Activated T-helper 1 cell treated with anti-CD3 and anti-CD28 coated beads, Interleukin-12 subunit alpha, Interleukin-12 subunit beta, Interleukin-2, Interleukin-4 antibody, amounts not matched to agents 30 ng/mL and 10 ng/mL and 1 ng/mL, durations not matched to agents 14 hours and 24 hours and 36 hours (primary cell): Measurements from ENCODE around the gene APBA2. TPM values are rescaled to one million over a fixed set of nuclear protein-coding genes. Genes with fewer than 3 reads are reported as not detected.

Source experiments
- DNase-seq: peaks from one replicate; pipeline ENCODE4 v3.0.0; 2021; ENCODE audit warnings: low spot score
- H3K27ac Mint-ChIP-seq: one replicate; pipeline ENCODE4 v1.8.0; 2021; ENCODE audit warnings: mild to moderate bottlenecking, mixed read lengths
- H3K27me3 Mint-ChIP-seq: one replicate; pipeline ENCODE4 v1.8.0; 2022; ENCODE audit warnings: mild to moderate bottlenecking, moderate library complexity, mixed read lengths; ENCODE audit not compliant: insufficient read depth
- H3K36me3 Mint-ChIP-seq: one replicate; pipeline ENCODE4 v1.8.0; 2021; ENCODE audit warnings: low read depth, mixed read lengths
- H3K4me1 Mint-ChIP-seq: one replicate; pipeline ENCODE4 v1.8.0; 2021; ENCODE audit warnings: low read depth, mixed read lengths
- H3K4me3 Mint-ChIP-seq: one replicate; pipeline ENCODE4 v1.8.0; 2021; ENCODE audit warnings: mild to moderate bottlenecking, moderate library complexity, mixed read lengths
- H3K9me3 Mint-ChIP-seq: one replicate; pipeline ENCODE4 v1.8.0; 2021; ENCODE audit warnings: mixed read lengths
- intact Hi-C: fragments of 100-400 bp; cut with micrococcal nuclease; formaldehyde crosslinking; loops from one replicate; pipeline ENCODE4 v1.15.1; 2024
- total RNA-seq: library from RNA; stranded (reverse); gene quantifications from 2 replicates; pipeline ENCODE4 v1.2.3, GENCODE V29; 2022

APBA2 gene
- total RNA-seq, 1 donor from 2014 or later, result 0.80 TPM

DNA sequence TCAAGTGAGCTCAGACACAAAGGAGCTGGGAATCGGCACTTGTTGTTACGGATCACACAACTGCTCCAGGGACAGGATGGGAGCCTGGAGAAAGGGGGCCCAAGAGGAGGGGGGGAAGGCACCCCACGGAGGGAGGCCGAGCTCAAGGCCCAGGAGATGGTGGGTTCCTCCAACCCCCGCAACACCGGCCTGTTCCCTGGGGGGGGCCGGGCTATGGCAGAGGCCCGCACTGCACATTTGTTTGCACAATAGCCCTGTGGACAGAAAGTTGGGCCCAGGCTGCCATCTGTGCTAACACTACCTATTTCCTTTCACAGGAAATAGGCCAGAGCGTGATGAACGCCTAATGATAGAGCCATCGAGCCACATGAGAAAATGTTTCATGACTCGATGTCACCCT is 236.7 kb downstream of the APBA2 start:
- Mint-ChIP-seq H3K27ac (no peak overlapping the region), H3K4me3 (no peak overlapping the region), H3K4me1 (no peaks in the 10 kb centered on the region), H3K9me3 (no peaks in the 10 kb centered on the region), H3K27me3 (no peaks in the 10 kb centered on the region), H3K36me3 (no peaks in the 10 kb centered on the region)
- intact Hi-C loops, result no loop called here
- no peak for DNase-seq

DNA sequence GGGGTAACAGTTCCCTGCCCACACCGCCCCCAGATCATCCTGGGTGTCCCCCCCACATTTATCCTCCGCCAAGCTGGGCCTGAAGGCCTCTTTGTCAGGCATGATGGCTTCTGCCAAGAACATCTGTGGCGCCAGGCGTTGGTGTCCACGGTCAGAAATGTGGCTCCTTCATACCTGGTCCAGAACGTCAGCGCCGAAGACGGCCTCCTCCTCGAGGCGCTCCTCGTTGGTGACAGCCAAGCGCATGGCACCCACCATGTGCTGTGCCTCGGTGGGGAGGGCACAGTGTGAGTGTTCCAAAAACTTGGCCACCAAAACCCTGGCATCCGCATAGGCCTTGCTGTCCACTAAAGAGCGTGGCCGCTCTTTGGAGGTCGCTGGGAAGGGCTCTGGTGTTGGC is 237.4 kb downstream of the APBA2 start:
- Mint-ChIP-seq H3K27me3 (no peaks in the 10 kb centered on the region), H3K4me1 (no peaks in the 10 kb centered on the region), H3K36me3 (no peaks in the 10 kb centered on the region), H3K4me3 (no peak overlapping the region), H3K27ac (no peak overlapping the region), H3K9me3 (no peaks in the 10 kb centered on the region)
- intact Hi-C loops, result no loop called here
- no peak for DNase-seq

GRCh38 chr15:29123991-29124390 is 238.2 kb downstream of the APBA2 start:
- no peaks in the 10 kb centered on the region for H3K27me3 Mint-ChIP-seq
- H3K36me3 Mint-ChIP-seq, result no peaks in the 10 kb centered on the region
- no peak overlapping the region for H3K27ac Mint-ChIP-seq
- no peak overlapping the region for H3K4me3 Mint-ChIP-seq
- DNase-seq, result no peak
- no peaks in the 10 kb centered on the region for H3K9me3 Mint-ChIP-seq
- intact Hi-C loops, result no loop called here
- no peaks in the 10 kb centered on the region for H3K4me1 Mint-ChIP-seq

DNA sequence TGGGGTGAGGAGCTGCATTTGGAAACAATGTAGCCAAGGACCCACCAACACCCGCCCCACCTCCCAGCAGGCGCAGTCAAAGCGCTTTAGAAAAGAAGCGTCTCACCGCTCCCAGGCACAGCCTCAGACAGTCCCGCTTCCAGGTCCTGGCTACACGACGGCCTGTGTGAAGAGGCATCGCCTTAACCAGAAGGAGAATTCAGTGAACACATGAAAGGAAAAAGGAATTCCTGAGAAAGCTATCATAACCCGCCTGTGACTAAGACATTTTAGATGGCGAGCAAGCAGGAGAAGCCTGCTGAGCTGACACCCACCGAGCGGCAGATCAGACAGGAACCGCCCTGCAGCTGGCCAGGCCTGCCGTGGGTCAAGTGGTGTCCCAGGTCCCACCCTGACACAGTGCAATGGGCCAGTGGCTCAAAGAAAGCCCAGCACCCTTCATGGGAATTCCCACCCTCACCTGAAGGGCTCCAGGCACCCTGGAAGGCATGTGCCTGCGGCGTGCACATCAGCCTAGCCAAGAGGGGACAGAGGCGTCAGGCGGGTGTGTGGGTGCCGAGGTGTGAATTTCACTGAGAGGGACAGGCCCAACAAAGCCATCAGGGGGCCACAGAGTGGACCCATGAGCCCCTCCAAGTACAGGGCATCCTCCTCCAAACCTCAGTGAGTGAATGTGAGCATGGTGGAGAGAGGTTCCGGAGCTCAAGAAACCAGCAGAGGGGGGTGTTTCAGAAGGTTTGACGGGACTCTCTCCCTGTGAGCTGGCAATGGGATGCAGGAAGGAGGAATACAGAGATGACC is 239.0 kb downstream of the APBA2 start:
- Mint-ChIP-seq H3K36me3 (no peaks in the 10 kb centered on the region), H3K9me3 (no peaks in the 10 kb centered on the region), H3K27ac (no peak overlapping the region), H3K4me3 (no peak overlapping the region), H3K4me1 (no peaks in the 10 kb centered on the region), H3K27me3 (no peaks in the 10 kb centered on the region)
- DNase-seq, result no peak
- intact Hi-C loops, result no loop called here

GRCh38 chr15:29125382-29126207 is 239.8 kb downstream of the APBA2 start:
- Mint-ChIP-seq H3K27ac (no peak overlapping the region), H3K36me3 (no peaks in the 10 kb centered on the region), H3K9me3 (no peaks in the 10 kb centered on the region), H3K4me1 (no peaks in the 10 kb centered on the region), H3K4me3 (no peak overlapping the region), H3K27me3 (no peaks in the 10 kb centered on the region)
- DNase-seq, result no peak
- intact Hi-C loops, result no loop called here

- Mint-ChIP-seq H3K9me3 (no peaks in the 10 kb centered on the region), H3K27me3 (no peaks in the 10 kb centered on the region), H3K4me3 (no peak overlapping the region), H3K36me3 (no peaks in the 10 kb centered on the region), H3K27ac (no peak overlapping the region), H3K4me1 (no peaks in the 10 kb centered on the region)
- intact Hi-C loops, result no loop called here
- no peak for DNase-seq
Observed at GRCh38 chr15:29126208-29126536, 240.4 kb downstream of the APBA2 start.

DNA sequence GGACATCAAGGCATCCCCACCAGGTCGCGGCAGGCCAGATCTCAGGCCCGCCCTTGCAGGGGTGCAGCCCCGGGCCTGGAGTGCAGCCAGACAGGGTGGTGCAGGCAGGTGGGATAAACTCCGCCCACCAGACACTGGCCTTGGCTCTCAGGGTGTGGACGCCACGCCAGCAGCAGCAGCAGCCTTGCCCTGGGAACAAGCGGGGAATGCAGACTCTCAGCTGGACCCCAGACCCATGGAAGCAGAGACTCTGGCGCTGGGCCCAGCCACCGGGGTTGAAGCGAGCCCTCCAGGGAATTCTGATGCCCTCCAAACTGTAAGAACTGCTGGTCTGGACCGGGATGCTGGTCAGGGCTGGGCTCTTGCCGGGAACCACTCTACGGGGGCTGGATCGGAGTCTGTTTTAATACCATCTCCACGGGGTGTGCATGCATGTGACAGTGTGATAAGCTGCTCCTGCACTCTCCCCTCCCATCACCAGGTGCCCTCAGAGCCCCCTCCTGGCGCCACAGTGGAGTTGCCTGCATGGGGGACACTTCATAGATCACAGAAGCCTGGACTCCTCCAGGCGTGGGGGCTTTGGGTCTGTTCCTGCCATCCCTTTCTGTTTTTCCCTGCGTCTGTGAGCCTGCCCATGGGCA is 241.2 kb downstream of the APBA2 start:
- no peaks in the 10 kb centered on the region for H3K9me3 Mint-ChIP-seq
- intact Hi-C loops, result no loop called here
- H3K36me3 Mint-ChIP-seq, result no peaks in the 10 kb centered on the region
- no peaks in the 10 kb centered on the region for H3K4me1 Mint-ChIP-seq
- no peak overlapping the region for H3K27ac Mint-ChIP-seq
- no peak for DNase-seq
- no peak overlapping the region for H3K4me3 Mint-ChIP-seq
- H3K27me3 Mint-ChIP-seq, result no peaks in the 10 kb centered on the region

- H3K36me3 Mint-ChIP-seq, result no peaks in the 10 kb centered on the region
- H3K4me3 Mint-ChIP-seq, result no peak overlapping the region
- intact Hi-C loops, result no loop called here
- DNase-seq, result no peak
- no peaks in the 10 kb centered on the region for H3K27me3 Mint-ChIP-seq
- H3K27ac Mint-ChIP-seq, result no peak overlapping the region
- no peaks in the 10 kb centered on the region for H3K9me3 Mint-ChIP-seq
- no peaks in the 10 kb centered on the region for H3K4me1 Mint-ChIP-seq
Observed at GRCh38 chr15:29127506-29128430, 242.0 kb downstream of the APBA2 start.

DNA sequence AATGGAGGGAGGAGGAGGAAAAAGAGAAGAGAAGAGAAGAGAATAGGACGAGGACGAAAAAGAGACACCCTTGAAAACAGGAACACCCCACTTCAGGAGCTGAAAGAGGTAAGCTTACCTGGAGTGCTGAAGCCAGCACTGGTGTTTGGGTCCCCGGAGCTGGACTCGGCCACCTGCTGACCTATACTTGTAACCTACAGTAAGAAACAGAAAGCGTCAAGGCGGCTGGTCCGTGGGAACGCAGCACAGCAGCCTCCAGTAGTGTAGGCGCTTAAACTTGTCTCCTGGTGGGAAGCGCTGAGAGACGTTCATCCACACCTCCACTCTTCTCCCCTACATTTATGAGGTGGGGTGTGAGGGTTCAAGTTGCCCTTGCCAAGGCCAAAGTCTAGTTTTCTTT is 242.9 kb downstream of the APBA2 start:
- Mint-ChIP-seq H3K4me1 (no peaks in the 10 kb centered on the region), H3K36me3 (no peaks in the 10 kb centered on the region), H3K27me3 (no peaks in the 10 kb centered on the region), H3K27ac (no peak overlapping the region), H3K4me3 (no peak overlapping the region), H3K9me3 (no peaks in the 10 kb centered on the region)
- intact Hi-C loops, result no loop called here
- no peak for DNase-seq

DNA sequence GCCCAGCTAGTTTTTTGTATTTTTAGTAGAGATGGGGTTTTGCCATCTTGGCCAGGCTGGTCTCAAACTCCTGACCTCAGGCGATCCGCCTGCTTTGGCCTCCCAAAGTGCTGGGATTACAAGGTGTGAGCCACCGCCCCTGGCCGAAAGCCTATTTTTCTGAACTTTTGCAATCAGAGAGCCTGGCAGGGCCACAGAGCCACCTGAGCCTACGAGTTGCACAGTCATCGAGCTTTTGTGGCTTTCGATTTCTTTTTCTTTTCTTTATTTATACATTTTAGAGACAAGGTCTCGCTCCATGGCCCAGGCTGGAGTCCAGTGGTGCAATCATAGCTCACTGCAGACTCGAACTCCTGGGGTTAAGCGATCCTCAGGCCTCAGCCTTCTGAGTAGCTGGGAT is 243.4 kb downstream of the APBA2 start:
- no peaks in the 10 kb centered on the region for H3K9me3 Mint-ChIP-seq
- intact Hi-C loops, result no loop called here

DNA sequence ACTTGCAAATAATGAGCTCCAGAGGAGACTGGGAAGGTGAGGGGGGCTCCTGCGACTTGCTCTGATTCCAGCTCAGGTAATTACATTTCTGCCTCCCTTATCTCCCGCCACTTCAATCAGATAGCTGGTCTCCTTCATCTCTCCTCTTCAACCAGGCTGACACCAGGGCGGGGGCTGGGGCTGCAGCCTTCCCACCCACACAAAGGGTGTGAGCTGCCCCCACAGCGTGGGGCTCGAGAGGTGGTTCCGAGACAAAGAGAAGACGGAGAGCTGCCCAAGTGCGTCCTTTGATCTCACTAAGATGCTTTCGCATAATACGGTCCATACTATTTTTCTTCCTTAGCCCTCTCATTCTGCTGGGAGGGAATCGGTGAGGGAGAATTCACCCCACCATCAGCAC is 244.2 kb downstream of the APBA2 start:
- Mint-ChIP-seq H3K27ac (no peak overlapping the region), H3K27me3 (no peaks in the 10 kb centered on the region), H3K36me3 (no peaks in the 10 kb centered on the region), H3K4me3 (no peak overlapping the region), H3K9me3 (no peaks in the 10 kb centered on the region), H3K4me1 (no peaks in the 10 kb centered on the region)
- DNase-seq, result no peak
- intact Hi-C loops, result no loop called here

More for the DNA sequence above, 243.4 kb downstream of the APBA2 start:
- Mint-ChIP-seq H3K27me3 (no peaks in the 10 kb centered on the region), H3K36me3 (no peaks in the 10 kb centered on the region), H3K4me1 (no peaks in the 10 kb centered on the region), H3K4me3 (no peak overlapping the region), H3K27ac (no peak overlapping the region)
- no peak for DNase-seq

DNA sequence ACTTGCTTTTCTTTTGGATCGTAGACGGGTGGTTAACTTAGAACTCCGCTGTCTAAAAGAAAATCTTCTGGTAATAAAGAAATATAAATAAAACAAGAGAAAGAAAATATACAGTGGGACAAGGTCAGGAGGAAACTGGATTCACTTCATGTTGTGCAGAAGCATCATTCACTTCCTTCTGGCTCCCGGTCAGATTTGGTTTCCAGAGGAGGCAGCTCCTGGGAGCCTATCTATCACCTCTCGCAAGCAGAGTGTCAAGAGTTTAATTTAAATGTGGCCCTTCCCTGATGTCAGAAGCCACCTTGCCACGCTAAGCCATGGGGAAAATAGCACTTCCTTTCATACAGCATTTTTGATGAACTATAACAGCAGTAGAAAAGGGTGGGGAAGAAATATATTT is 244.7 kb downstream of the APBA2 start:
- intact Hi-C loops, result no loop called here
- Mint-ChIP-seq H3K36me3 (no peaks in the 10 kb centered on the region), H3K4me3 (no peak overlapping the region), H3K4me1 (no peaks in the 10 kb centered on the region), H3K27me3 (no peaks in the 10 kb centered on the region), H3K27ac (no peak overlapping the region), H3K9me3 (no peaks in the 10 kb centered on the region)
- DNase-seq, result no peak
